NCI-H1105 (cell line): ENCODE measurements around the gene TMEM238.
A peak's percentile ranks its signal among the peaks of the same experiment; 100 is the strongest.
"Not testable (repeated sequence)": the region's sequence is repeated elsewhere in the genome, so short reads cannot be mapped to it uniquely, and the experiment has no call there.

ENCODE experiments used
- DNase-seq: peaks from one replicate; lab custom pipeline; 2025; lab: John Stamatoyannopoulos, UW

Gene TMEM238

DNA sequence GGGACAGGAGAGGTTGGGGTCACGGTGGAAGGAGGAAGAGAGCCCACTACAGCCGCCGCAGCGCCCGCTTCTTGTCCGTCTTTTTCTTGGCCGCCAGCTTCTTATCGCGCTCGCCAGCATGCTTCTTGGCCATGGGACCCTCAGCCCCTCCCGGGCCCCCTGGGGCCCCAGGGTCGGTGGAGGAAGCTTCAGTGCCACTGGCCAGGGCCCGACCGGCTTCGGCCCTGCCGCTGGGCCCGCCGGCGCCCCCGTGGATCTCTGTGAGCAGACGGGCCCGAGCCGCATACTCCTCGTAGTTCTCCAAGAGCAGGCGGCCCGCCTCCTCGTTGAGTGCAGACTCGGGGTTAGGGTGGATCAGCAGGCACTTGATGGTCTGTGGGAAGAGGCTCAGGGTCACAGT lies 17.3 kb upstream of the TMEM238 start:
- DNase-seq = not testable (repeated sequence)

DNA sequence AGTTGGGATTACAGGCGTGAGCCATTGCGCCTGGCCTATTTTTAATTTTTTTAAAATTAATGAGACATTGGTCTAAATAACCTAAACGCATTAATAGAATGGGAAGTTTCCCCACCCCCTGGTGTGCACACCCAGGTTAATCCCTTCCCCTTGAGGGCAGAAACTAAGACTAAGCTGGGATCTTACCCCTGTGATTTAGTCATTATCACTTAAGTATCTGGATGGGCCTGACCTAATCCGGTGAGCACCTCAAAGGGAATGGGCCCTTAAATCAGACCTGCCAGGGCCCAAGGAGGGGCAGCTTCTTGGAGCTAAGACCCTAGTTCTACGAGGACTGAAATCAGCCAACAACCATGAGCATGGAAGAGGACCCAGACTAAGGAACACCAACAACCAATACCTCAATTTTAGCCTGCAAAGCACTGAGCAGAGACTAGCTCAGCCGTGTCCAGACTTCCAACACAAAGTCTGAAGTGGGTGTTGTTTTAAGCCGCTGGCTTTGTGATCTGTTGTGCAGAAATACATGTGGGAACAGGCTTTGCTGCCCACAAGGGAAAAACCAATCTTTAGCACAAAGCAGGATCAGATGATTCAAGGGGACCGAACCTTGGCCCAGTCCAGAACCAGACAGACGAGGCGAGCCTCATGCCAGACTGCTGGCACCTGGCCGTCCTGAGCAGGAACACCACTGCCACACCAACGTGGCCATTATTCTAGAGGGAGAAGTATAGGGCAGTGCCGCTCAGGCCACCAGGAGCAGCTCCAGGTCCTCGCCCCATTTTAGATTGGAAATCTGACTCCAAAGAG lies 16.4 kb upstream of the TMEM238 start:
- DNase-seq = no peak

- no peak for DNase-seq
These were observed 14.3 kb upstream of the TMEM238 start for GRCh38 chr19:55398200-55398925.

DNA sequence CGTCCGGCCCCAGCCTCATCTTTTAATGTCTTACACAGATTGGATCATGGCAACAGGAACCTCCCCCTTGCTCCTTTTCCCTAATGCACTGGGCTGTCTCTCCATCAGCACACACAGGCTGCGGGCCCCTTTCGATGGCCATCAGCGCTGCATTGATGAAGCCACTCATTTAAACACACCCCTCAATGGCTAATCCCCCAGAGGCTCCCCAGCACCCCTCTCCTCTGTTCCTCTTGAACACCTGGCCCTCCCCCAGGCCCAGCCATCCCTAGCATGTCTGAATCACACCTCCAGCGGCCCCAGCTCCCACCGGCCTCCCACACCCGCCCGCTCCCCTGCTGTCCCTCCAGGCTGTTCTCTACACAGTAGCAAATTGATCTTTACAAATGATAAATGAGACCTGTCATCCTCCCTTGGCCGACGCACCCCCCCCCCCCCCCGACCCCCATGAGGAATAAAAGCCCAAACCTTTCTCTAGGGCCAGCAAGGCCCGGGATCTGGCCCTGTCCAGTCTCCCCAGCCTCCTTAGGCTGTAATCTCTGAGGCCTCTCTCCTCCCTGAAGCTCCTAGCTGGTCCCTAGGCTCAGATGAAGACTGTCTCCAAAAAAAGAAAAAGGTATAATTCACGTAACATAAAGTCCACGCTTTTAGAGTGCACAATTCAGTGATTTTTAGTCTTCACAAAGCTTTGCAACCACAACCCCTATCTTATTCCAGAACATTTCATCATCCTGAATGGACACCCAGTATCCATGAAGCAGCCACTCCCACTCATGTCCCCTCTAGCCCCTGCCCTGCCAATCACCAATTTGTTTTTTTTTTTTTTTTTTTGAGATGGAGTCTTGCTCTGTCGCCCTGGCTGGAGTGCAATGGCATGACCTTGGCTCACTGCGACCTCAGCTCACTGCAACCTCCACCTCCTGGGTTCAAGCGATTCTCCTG lies 9.0 kb upstream of the TMEM238 start:
- DNase-seq = no peak

DNA sequence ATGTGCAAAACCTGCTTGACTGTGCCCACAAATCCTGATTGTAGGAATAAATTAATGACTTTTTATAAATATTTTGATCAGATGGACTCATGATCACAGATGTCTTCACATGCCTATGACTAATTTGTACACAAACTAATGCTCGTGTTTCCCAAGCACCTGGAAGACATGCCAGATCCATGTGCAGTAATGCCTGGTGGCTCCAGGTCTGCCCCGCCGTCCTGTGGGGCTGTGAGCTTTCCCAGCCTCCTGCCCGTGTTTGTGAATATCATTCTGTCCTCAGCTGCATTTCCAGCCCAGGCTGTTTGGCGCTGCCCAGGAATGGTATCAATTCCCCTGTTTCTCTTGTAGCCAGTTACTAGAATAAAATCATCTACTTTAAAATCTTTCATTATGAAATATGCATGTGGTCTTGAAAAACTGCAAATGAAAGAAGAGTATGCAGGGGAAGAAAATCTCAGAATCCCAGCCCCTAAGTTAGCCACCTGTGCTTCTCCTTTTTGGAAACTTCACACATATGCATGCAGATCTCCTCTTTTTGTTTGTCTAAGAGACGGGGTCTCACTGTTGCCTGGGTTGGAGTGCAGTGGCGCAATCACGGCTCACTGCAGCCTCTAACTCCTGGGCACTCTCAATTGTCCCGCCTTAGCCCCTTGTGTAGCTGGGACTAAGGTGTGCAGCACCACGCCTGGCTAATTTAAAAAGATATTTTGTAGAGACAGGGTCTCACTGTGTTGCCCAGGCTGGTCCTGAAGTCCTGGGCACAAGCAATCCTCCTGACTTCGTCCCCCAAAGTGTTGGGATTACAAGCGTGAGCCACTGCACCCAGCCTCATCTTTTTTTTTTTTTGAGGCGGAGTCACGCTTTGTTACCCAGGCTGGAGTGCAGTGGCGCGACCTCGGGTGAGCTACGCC lies 7.9 kb upstream of the TMEM238 start:
- no peak for DNase-seq

DNA sequence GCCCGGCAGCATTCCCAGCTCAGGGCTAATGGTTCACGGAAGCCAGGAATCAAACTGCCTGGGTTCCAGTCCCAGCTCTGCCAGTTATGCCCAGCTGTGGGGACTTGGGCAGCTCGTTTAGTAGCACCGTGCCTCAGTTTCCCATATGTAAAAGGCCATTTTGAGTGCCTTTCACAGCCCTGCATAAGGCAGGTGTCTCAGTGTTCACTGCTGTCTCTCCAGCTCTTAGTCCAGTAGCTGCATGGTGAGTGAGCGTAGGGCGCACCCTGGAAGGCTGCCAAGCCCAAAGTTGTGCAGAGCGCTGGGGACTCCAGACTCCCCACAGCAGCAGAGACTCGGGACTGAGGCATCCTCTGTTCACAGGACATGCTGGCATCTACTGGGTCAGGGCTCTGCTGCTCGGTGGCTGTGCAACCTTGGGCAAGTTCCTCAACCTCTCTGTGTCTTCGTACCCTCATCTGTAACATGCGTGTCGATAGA lies 7.1 kb upstream of the TMEM238 start:
- DNase-seq = no peak

DNA sequence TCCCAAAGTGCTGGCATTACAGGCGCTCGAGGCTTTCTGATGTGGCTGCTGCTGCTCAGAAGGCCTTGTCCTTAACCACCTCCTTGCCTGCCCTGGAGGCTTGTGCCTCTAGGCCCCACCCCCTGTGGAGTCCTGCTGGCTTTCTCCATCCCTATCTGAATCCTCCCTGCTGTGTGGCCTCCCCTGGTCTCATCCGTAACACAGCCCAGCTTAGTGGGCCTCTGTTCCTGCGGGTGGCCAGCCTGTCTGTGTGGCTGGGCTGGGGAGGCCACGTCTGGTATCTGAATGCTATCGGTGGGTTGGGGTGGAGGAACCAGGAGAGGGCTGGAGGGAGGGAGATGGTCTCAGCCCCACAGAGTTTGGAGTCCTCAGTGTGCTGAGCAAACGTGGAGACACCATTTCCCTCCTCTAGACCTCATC lies 6.4 kb upstream of the TMEM238 start:
- no peak for DNase-seq

DNA sequence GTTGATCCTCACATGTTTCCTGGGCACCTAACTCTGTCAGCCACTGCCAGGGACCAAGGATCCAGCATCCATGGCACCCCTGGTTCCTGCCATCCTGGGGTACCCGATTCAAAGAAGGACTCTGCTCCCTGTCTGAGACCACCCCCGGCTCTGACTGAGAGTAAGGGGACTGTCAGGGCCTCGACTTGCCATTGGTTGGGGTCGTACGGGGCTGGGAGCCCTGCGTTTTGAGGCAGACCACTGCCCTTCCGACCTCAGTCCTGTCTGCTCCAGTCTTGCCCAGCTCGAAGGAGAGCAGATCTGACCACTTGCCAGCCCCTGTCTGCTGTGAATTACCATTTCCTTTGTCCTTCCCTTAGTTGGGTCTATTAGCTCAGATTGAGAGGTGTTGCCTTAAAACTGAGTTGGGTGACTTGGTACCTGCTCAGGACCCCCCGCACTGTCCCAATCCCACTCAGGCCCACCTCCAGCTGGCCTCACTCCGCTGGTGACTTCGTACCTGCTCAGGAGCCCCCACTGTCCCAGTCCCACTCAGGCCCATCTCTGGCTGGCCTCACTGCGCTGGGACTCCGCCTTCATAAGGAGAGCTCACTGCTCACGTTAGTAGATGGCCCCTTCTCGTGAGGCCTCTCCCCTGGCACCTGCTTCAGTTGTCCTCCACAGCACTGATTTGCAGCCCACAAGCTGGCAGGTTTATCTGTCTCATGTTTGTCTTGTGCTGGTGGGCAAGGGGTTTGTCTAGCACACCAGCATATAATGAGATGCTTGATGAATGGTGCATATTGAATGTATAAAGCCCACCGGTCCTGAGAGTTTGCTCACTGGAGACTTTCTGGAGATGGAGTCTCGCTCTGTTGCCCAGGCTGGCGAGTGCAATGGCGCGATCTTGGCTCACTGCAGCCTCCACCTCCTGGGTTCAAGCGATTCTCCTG lies 5.6 kb upstream of the TMEM238 start:
- no peak for DNase-seq

- no peak for DNase-seq
These were observed 3.8 kb upstream of the TMEM238 start for GRCh38 chr19:55387736-55388497.

DNA sequence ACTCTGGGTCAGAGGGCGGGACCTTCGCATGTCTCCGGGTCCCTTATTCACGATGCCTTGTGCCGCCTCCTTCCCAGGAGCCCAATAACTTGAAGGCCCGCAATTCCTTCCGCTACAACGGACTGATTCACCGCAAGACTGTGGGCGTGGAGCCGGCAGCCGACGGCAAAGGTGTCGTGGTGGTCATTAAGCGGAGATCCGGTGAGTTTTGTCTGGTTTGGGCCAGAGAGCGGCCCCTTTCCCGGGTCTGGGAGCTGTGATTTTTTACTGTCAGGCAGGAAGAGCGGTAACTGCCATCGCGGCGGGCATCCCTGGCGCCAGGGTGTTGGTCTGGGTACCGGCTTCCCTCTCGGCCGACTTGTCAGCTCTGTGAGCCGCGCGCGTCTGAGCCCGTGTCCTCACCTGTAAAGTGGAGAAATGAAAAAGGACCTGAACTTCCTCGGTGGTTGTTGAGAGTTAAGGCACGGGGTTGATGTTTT lies 2.4 kb upstream of the TMEM238 start:
- DNase-seq = no peak

DNA sequence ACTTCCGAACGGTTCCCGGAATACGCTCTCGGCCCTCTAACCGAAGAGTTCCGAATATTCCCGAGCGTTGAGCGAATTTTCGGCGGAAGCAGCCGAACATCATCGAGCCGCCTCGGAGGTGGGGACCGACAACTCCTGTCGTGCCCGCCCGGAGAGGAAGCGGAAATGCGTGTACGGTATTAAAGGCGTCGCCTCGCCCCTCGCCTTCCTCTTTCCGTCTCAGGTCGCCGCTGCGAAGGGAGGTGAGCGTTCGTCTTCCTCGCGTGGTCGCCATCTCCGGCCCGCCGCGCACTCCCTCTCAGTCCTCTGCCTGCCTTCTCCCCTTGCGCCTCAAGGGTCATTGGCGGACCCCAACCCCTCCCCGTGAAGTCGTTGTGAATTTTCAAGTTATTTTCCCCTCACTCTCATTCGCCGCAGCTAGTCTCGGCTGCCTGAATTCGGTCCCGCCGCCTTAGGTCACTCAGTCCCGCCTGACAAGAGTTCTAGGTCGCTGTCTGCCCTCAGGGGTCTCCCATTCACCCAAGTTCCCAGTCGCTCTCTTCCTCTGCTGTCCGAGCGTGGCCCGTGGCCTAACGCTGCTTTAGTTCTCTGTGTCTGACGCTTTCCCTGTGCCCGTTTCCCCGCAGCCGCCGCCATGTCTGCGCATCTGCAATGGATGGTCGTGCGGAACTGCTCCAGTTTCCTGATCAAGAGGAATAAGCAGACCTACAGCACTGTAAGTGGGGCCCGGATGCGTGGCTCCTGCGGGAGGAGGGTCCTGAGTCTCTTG lies 1.8 kb upstream of the TMEM238 start, which contains the start of gene RPL28:
Gene RPL28, plus strand, starts transcription at position 209 of the 769 bp plus-strand sequence. Its CDS starts 426 bp downstream, at position 635.
- DNase-seq = peak; percentile 99

DNA sequence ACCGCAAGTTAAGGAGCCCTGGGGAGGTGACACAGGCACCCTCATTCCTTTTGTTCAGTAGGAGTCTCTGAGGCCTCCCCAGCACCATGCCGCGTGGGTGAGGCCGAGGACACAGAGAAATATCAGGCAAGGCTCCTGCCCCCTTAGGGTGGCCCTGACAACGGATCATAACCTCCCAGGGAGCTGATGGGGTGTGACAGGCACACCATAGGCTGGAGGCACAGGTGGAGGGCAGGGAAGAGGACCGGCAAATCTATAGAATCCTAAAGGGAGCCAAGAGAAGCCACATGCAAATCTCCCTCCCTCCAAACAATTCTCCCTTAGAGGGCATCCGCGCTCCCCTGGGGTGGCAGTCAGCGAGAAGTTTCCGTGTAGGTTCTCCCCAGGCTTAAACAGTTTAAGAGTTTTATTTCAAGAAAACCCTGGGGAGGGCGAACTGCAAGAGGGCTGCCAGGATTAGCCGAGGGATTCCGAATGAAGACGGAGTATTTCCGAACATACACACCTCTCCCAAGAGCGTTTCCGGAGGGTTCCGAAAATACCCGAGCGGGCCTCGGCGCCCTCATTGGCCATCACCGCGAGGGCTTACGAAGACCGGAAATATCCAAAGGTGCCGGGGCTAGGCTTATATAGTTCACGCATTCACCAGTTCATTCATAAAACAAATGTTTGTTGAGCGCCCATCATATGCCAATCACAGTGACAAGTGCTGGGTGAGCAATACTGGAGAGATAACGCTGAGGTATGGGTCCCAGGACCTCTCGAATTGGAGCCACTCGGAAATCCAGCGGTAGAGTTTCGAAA lies 1.0 kb upstream of the TMEM238 start:
- peak; percentile 97 for DNase-seq

- DNase-seq = peak; percentile 65
These were observed 587 bp downstream of the TMEM238 start for GRCh38 chr19:55383279-55384130.

GRCh38 chr19:55382522-55383054 lies 1.5 kb downstream of the TMEM238 start:
- no peak for DNase-seq

- DNase-seq = no peak
These were observed 2.1 kb downstream of the TMEM238 start for GRCh38 chr19:55382013-55382412.

GRCh38 chr19:55379174-55379573 lies 4.9 kb downstream of the TMEM238 start:
- no peak for DNase-seq
